Ishikawa (cell line): Measurements from ENCODE around the gene RFK.

Experiments used
- CEBPB ChIP-seq: IDR thresholded peaks from 2 replicates; pipeline ENCODE4 v1.6.1; 2012
- CREB1 ChIP-seq: IDR thresholded peaks from 2 replicates; pipeline ENCODE4 v1.6.1; 2012; ENCODE audit warnings: low read depth
- EGR1 ChIP-seq: IDR thresholded peaks from 2 replicates; pipeline ENCODE4 v1.6.1; 2012
- EP300 ChIP-seq: IDR thresholded peaks from 2 replicates; pipeline ENCODE4 v1.6.1; 2012; ENCODE audit warnings: borderline replicate concordance
- FOXM1 ChIP-seq: IDR thresholded peaks from 2 replicates; pipeline ENCODE4 v1.6.1; 2012; ENCODE audit warnings: low read depth, borderline replicate concordance
- MAX ChIP-seq: IDR thresholded peaks from 2 replicates; pipeline ENCODE4 v1.6.1; 2012
- NFIC ChIP-seq: IDR thresholded peaks from 2 replicates; pipeline ENCODE4 v1.6.1; 2012
- RAD21 ChIP-seq: IDR thresholded peaks from 2 replicates; pipeline ENCODE4 v1.6.1; 2012; ENCODE audit warnings: low read depth
- REST ChIP-seq: IDR thresholded peaks from 2 replicates; pipeline ENCODE4 v1.6.1; 2012; ENCODE audit warnings: low read depth, mild to moderate bottlenecking
- TAF1 ChIP-seq: IDR thresholded peaks from 2 replicates; pipeline ENCODE4 v1.6.1; 2012; ENCODE audit warnings: low read depth, mild to moderate bottlenecking
- TCF12 ChIP-seq: IDR thresholded peaks from 2 replicates; pipeline ENCODE4 v1.6.1; 2012; ENCODE audit warnings: low read depth
- TEAD4 ChIP-seq: IDR thresholded peaks from 2 replicates; pipeline ENCODE4 v1.6.1; 2012
- USF1 ChIP-seq: IDR thresholded peaks from 2 replicates; pipeline ENCODE4 v1.6.1; 2012
- YY1 ChIP-seq: IDR thresholded peaks from 2 replicates; pipeline ENCODE4 v1.6.1; 2012; ENCODE audit warnings: low read depth

- no peak for TF ChIP-seq REST
- TF ChIP-seq USF1: no peak; the same call in 1 of the 2 replicates
- TF ChIP-seq EGR1: no peak
- TF ChIP-seq YY1: no peak
- peak; percentile 82 for TF ChIP-seq EP300
- no peak for TF ChIP-seq TAF1
- peak; percentile 65 for TF ChIP-seq FOXM1
- peak; percentile 89 for TF ChIP-seq TCF12
- peak; percentile 27; the same call in 1 of the 2 replicates for TF ChIP-seq RAD21
- no peak for TF ChIP-seq CEBPB
- 0 out of 2 replicates have a peak, but pooled peaks have one; percentile 31 for TF ChIP-seq MAX
- peak; percentile 76 for TF ChIP-seq TEAD4
- peak; percentile 97 for TF ChIP-seq NFIC
- TF ChIP-seq CREB1: no peak
These were observed 24.6 kb downstream of the RFK start for GRCh38 chr9:76369583-76369982.
